Astrocyte (in vitro differentiated cells and primary cell): ENCODE results near the gene PHYKPL. TPM values are rescaled to one million over a fixed set of nuclear protein-coding genes. Genes with fewer than 3 reads are reported as not detected.
A peak's percentile ranks its signal among the peaks of the same experiment; 100 is the strongest.

ENCODE experiments used
- DNase-seq: peaks from one replicate; pipeline ENCODE4 v3.0.0-alpha.2; 2010; ENCODE audit warnings: low read depth
- FAIRE-seq: peaks from 2 replicates; lab custom pipeline; 2011; peaks lifted over from hg19 to GRCh38; lab: Jason Lieb, UNC
- H2AFZ ChIP-seq: 2 replicates; pipeline ENCODE4 v1.6.0; 2012; ENCODE audit warnings: low read depth, low read length, inconsistent platforms
- H3K27ac ChIP-seq: 2 replicates; pipeline ENCODE4 v1.5.1; 2011; ENCODE audit warnings: low read depth, low read length, inconsistent platforms
- H3K27me3 ChIP-seq: 2 replicates; pipeline ENCODE4 v1.6.0; 2011; ENCODE audit warnings: low read length, inconsistent platforms; ENCODE audit not compliant: insufficient read depth
- H3K36me3 ChIP-seq: 2 replicates; pipeline ENCODE4 v1.5.1; 2011; ENCODE audit warnings: low read length, inconsistent platforms; ENCODE audit not compliant: insufficient read depth
- H3K4me1 ChIP-seq: 2 replicates; pipeline ENCODE4 v1.5.1; 2011; ENCODE audit warnings: low read length, inconsistent platforms; ENCODE audit not compliant: insufficient read depth
- H3K4me2 ChIP-seq: 2 replicates; pipeline ENCODE4 v1.6.0; 2012; ENCODE audit warnings: low read length, inconsistent platforms
- H3K4me3 ChIP-seq: 2 replicates; pipeline ENCODE4 v1.5.1; 2011; ENCODE audit warnings: low read depth, mild to moderate bottlenecking, low read length, inconsistent platforms; ENCODE audit not compliant: insufficient read depth
- H3K79me2 ChIP-seq: 2 replicates; pipeline ENCODE4 v1.6.0; 2012; ENCODE audit warnings: mild to moderate bottlenecking, low read length, inconsistent platforms; ENCODE audit not compliant: insufficient read depth
- H3K9ac ChIP-seq: 2 replicates; pipeline ENCODE4 v1.6.0; 2012; ENCODE audit warnings: mild to moderate bottlenecking, low read length, inconsistent platforms
- H3K9me3 ChIP-seq: 2 replicates; pipeline ENCODE4 v1.5.1; 2012; ENCODE audit warnings: low read depth, mild to moderate bottlenecking, low read length, inconsistent platforms; ENCODE audit not compliant: insufficient read depth
- H4K20me1 ChIP-seq: 2 replicates; pipeline ENCODE4 v1.6.0; 2012; ENCODE audit warnings: low read length, inconsistent platforms; ENCODE audit not compliant: insufficient read depth
- H3K27ac Mint-ChIP-seq: one replicate; pipeline ENCODE4 v1.8.0; 2021; ENCODE audit warnings: mild to moderate bottlenecking, mixed read lengths; ENCODE audit not compliant: unreplicated experiment
- H3K27me3 Mint-ChIP-seq: one replicate; pipeline ENCODE4 v1.8.0; 2021; ENCODE audit warnings: low read depth, mixed read lengths; ENCODE audit not compliant: unreplicated experiment
- H3K36me3 Mint-ChIP-seq: one replicate; pipeline ENCODE4 v1.8.0; 2021; ENCODE audit warnings: low read depth, mixed read lengths; ENCODE audit not compliant: unreplicated experiment
- H3K4me1 Mint-ChIP-seq: one replicate; pipeline ENCODE4 v1.8.0; 2021; ENCODE audit warnings: low read depth, mixed read lengths; ENCODE audit not compliant: unreplicated experiment
- H3K4me3 Mint-ChIP-seq: one replicate; pipeline ENCODE4 v1.8.0; 2021; ENCODE audit warnings: mild to moderate bottlenecking, moderate library complexity, mixed read lengths; ENCODE audit not compliant: unreplicated experiment
- H3K9me3 Mint-ChIP-seq: one replicate; pipeline ENCODE4 v1.8.0; 2021; ENCODE audit warnings: mild to moderate bottlenecking, mixed read lengths; ENCODE audit not compliant: unreplicated experiment
- CTCF ChIP-seq: IDR thresholded peaks from 2 replicates; pipeline ENCODE4 v1.5.1; 2011; ENCODE audit warnings: low read depth, mild to moderate bottlenecking, inconsistent platforms, low read length, moderate library complexity; ENCODE audit not compliant: insufficient read depth
- EZH2 ChIP-seq: IDR thresholded peaks from 2 replicates; pipeline ENCODE4 v1.6.1; 2012; ENCODE audit warnings: mild to moderate bottlenecking, low read length, inconsistent platforms; ENCODE audit not compliant: insufficient read depth
- total RNA-seq: library from RNA; stranded (reverse); gene quantifications from 2 replicates; pipeline ENCODE4 v1.2.1, GENCODE V29; 2021

Gene PHYKPL
- total RNA-seq, 1 donor from 2014 or later: 26.5 TPM

- peaks cover 16% of the 10 kb centered on the region for H3K9me3 Mint-ChIP-seq
- Histone ChIP-seq H2AFZ (no peak overlapping the region), H3K4me1 (peaks cover 26% of the 10 kb centered on the region), H3K4me3 (no peak overlapping the region), H4K20me1 (peaks cover 60% of the 10 kb centered on the region), H3K9ac (no peak overlapping the region), H3K9me3 (peaks cover 8% of the 10 kb centered on the region), H3K36me3 (peaks cover 21% of the 10 kb centered on the region), H3K27ac (no peak overlapping the region), H3K4me2 (no peak overlapping the region), H3K79me2 (peaks cover 47% of the 10 kb centered on the region), H3K27me3 (no peaks in the 10 kb centered on the region)
- H3K4me3 Mint-ChIP-seq: no peak overlapping the region
- H3K36me3 Mint-ChIP-seq: peaks cover 43% of the 10 kb centered on the region
- TF ChIP-seq EZH2 (no peak), CTCF (no peak)
- DNase-seq (no peak), FAIRE-seq (no peak)
- peaks cover 18% of the 10 kb centered on the region for H3K4me1 Mint-ChIP-seq
- H3K27me3 Mint-ChIP-seq: no peaks in the 10 kb centered on the region
- H3K27ac Mint-ChIP-seq: no peak overlapping the region
Observed at GRCh38 chr5:178228609-178229008, 4.0 kb downstream of the PHYKPL start.

GRCh38 chr5:178227929-178228328, 4.7 kb downstream of the PHYKPL start:
- Histone ChIP-seq H3K79me2 (peaks cover 50% of the 10 kb centered on the region), H3K36me3 (peaks cover 21% of the 10 kb centered on the region), H3K4me2 (no peak overlapping the region), H2AFZ (no peak overlapping the region), H4K20me1 (peaks cover 67% of the 10 kb centered on the region), H3K27me3 (no peaks in the 10 kb centered on the region), H3K9me3 (peaks cover 8% of the 10 kb centered on the region), H3K9ac (no peak overlapping the region), H3K4me3 (no peak overlapping the region), H3K4me1 (peaks cover 24% of the 10 kb centered on the region), H3K27ac (no peak overlapping the region)
- H3K27me3 Mint-ChIP-seq: no peaks in the 10 kb centered on the region
- peaks cover 16% of the 10 kb centered on the region for H3K9me3 Mint-ChIP-seq
- FAIRE-seq (no peak), DNase-seq (no peak)
- no peak for TF ChIP-seq CTCF
- TF ChIP-seq EZH2: no peak
- H3K4me3 Mint-ChIP-seq: no peak overlapping the region
- H3K4me1 Mint-ChIP-seq: peaks cover 22% of the 10 kb centered on the region
- peaks cover 46% of the 10 kb centered on the region for H3K36me3 Mint-ChIP-seq
- peak overlapping the region; percentile 23 for H3K27ac Mint-ChIP-seq

GRCh38 chr5:178227138-178227659, 5.4 kb downstream of the PHYKPL start:
- TF ChIP-seq CTCF (no peak), EZH2 (no peak)
- H3K4me1 ChIP-seq: peaks cover 20% of the 10 kb centered on the region
- H3K4me2 ChIP-seq: no peak overlapping the region
- H2AFZ ChIP-seq: no peak overlapping the region
- H3K9me3 ChIP-seq: peaks cover 8% of the 10 kb centered on the region
- H3K27ac ChIP-seq: no peak overlapping the region
- H3K27me3 ChIP-seq: no peaks in the 10 kb centered on the region
- peaks cover 46% of the 10 kb centered on the region for H3K36me3 Mint-ChIP-seq
- no peaks in the 10 kb centered on the region for H3K27me3 Mint-ChIP-seq
- FAIRE-seq: no peak
- no peak overlapping the region for H3K4me3 Mint-ChIP-seq
- peaks cover 21% of the 10 kb centered on the region for H3K36me3 ChIP-seq
- peaks cover 50% of the 10 kb centered on the region for H3K79me2 ChIP-seq
- peaks cover 73% of the 10 kb centered on the region for H4K20me1 ChIP-seq
- H3K27ac Mint-ChIP-seq: peak overlapping the region; percentile 48
- H3K4me3 ChIP-seq: no peak overlapping the region
- H3K9me3 Mint-ChIP-seq: peaks cover 16% of the 10 kb centered on the region
- DNase-seq: peak; percentile 44
- H3K9ac ChIP-seq: no peak overlapping the region
- peaks cover 23% of the 10 kb centered on the region for H3K4me1 Mint-ChIP-seq
